Neuronal stem cell (in vitro differentiated cells): Measurements from ENCODE around the gene CPPED1.

Source experiments
- DNase-seq: peaks from one replicate; pipeline ENCODE4 v3.0.0-alpha.2; 2013; ENCODE audit warnings: low spot score
- H2AFZ ChIP-seq: one replicate; pipeline ENCODE4 v1.6.1; 2013; ENCODE audit warnings: mild to moderate bottlenecking, low read length, inconsistent platforms
- H2AK5ac ChIP-seq: 2 replicates; pipeline ENCODE4 v1.6.1; 2013; ENCODE audit warnings: low read depth, mild to moderate bottlenecking, inconsistent platforms, low read length, moderate library complexity, mixed read lengths
- H2BK120ac ChIP-seq: 2 replicates; pipeline ENCODE4 v1.6.1; 2013; ENCODE audit warnings: low read depth, mild to moderate bottlenecking, inconsistent platforms, low read length, moderate library complexity, mixed read lengths
- H2BK12ac ChIP-seq: one replicate; pipeline ENCODE4 v1.6.1; 2013; ENCODE audit warnings: low read length, inconsistent platforms
- H2BK15ac ChIP-seq: 2 replicates; pipeline ENCODE4 v1.6.1; 2013; ENCODE audit warnings: mild to moderate bottlenecking, low read length, inconsistent platforms, mixed read lengths
- H2BK5ac ChIP-seq: one replicate; pipeline ENCODE4 v1.6.1; 2013; ENCODE audit warnings: inconsistent platforms, mild to moderate bottlenecking, low read length, moderate library complexity
- H3K14ac ChIP-seq: one replicate; pipeline ENCODE4 v1.6.1; 2013; ENCODE audit warnings: low read length, inconsistent platforms
- H3K18ac ChIP-seq: 2 replicates; pipeline ENCODE4 v1.6.1; 2013; ENCODE audit warnings: low read length, inconsistent platforms
- H3K23ac ChIP-seq: 2 replicates; pipeline ENCODE4 v1.6.1; 2013; ENCODE audit warnings: low read depth, mild to moderate bottlenecking, mixed read lengths, low read length, inconsistent platforms; ENCODE audit not compliant: poor library complexity
- H3K27ac ChIP-seq: replicated peaks from 3 replicates; pipeline ENCODE4 v1.5.1; 2013; ENCODE audit warnings: low read length, inconsistent platforms
- H3K27me3 ChIP-seq, 3 experiments: 2 replicates each; pipeline ENCODE4 v1.6.1; 2013; ENCODE audit warnings: low read length in 3 of 3, mild to moderate bottlenecking in 2 of 3, inconsistent platforms in 1 of 3, low read depth in 1 of 3, mixed read lengths in 1 of 3, moderate library complexity in 1 of 3; ENCODE audit not compliant: control insufficient read depth in 3 of 3, insufficient read depth in 3 of 3
- H3K36me3 ChIP-seq, 2 donors: replicated peaks in 1 of 2; 2 replicates each; pipeline ENCODE4 v1.6.1; 2013; ENCODE audit warnings: low read length in 2 of 2; ENCODE audit not compliant: control insufficient read depth in 2 of 2, insufficient read depth in 2 of 2
- H3K4ac ChIP-seq: 2 replicates; pipeline ENCODE4 v1.6.1; 2013; ENCODE audit warnings: inconsistent platforms, mild to moderate bottlenecking, low read length, moderate library complexity
- H3K4me1 ChIP-seq, 2 donors: 1 replicate in 1 of 2; 2 replicates in 1 of 2; pipeline ENCODE4 v1.6.1; 2013; ENCODE audit warnings: low read length in 2 of 2, low read depth in 1 of 2; ENCODE audit not compliant: control insufficient read depth in 2 of 2, insufficient read depth in 1 of 2
- H3K4me2 ChIP-seq: one replicate; pipeline ENCODE4 v1.6.1; 2013; ENCODE audit warnings: mild to moderate bottlenecking, low read length, inconsistent platforms; ENCODE audit not compliant: insufficient read depth, poor library complexity, severe bottlenecking
- H3K4me3 ChIP-seq, 2 donors: 2 replicates each; pipeline ENCODE4 v1.5.1; 2013; ENCODE audit warnings: low read length in 2 of 2, mild to moderate bottlenecking in 2 of 2, inconsistent platforms in 1 of 2, moderate library complexity in 1 of 2
- H3K79me1 ChIP-seq: one replicate; pipeline ENCODE4 v1.6.1; 2013; ENCODE audit warnings: low read depth, mild to moderate bottlenecking, inconsistent platforms, low read length, moderate library complexity
- H3K9ac ChIP-seq: one replicate; pipeline ENCODE4 v1.6.1; 2013; ENCODE audit warnings: mild to moderate bottlenecking, low read depth, low read length, inconsistent platforms; ENCODE audit not compliant: poor library complexity
- H3K9me3 ChIP-seq, 2 donors: replicated peaks in 1 of 2; 2 replicates each; pipeline versions ENCODE3 to v1.6.1; 2013; ENCODE audit warnings: low read length in 2 of 2, mild to moderate bottlenecking in 2 of 2, inconsistent platforms in 1 of 2, low read depth in 1 of 2, mixed read lengths in 1 of 2, moderate library complexity in 1 of 2; ENCODE audit not compliant: control insufficient read depth in 2 of 2, insufficient read depth in 1 of 2
- H4K8ac ChIP-seq: one replicate; pipeline ENCODE4 v1.6.1; 2013; ENCODE audit warnings: low read depth, mild to moderate bottlenecking, inconsistent platforms, low read length, moderate library complexity
- H4K91ac ChIP-seq: one replicate; pipeline ENCODE4 v1.6.1; 2013; ENCODE audit warnings: low read length, low read depth, mild to moderate bottlenecking, inconsistent platforms; ENCODE audit not compliant: poor library complexity
- WGBS, 2 donors: extraction: QIAGEN DNeasy Blood & Tissue Kit; methylation state at CpG; one replicate each; pipeline ENCODE4 v1.1.7; 2013; ENCODE audit warnings: missing lambda C conversion rate in 2 of 2, mixed read lengths in 1 of 2; ENCODE audit not compliant: insufficient read length in 2 of 2, insufficient replicate concordance in 1 of 2; ENCODE audit errors: extremely low coverage in 2 of 2; 5-methylcytosine and 5-hydroxymethylcytosine counted together

CPPED1 gene

GRCh38 chr16:12747827-12748226 is 55.9 kb downstream of the CPPED1 start:
- Histone ChIP-seq H3K18ac (no peak overlapping the region), H3K4me1 (no peaks in the 10 kb centered on the region), H2BK12ac (no peak overlapping the region), H2BK120ac (no peak overlapping the region), H3K27me3 (no peaks in the 10 kb centered on the region), H3K4ac (no peak overlapping the region), H3K9me3 (peaks cover 0 to 2% of the 10 kb centered on the region in 2 donors), H3K14ac (no peak overlapping the region), H2BK5ac (no peak overlapping the region), H3K23ac (no peak overlapping the region), H4K8ac (no peak overlapping the region), H3K36me3 (no peaks in the 10 kb centered on the region), H2BK15ac (no peak overlapping the region), H4K91ac (no peak overlapping the region), H2AFZ (no peak overlapping the region), H3K4me3 (no peak overlapping the region), H2AK5ac (no peak overlapping the region), H3K9ac (no peak overlapping the region), H3K27ac (no peak overlapping the region), H3K79me1 (no peaks in the 10 kb centered on the region), H3K4me2 (no peak overlapping the region)
- WGBS, 2 donors, result no CpG with 5 or more reads among the region's 7 CpGs
- DNase-seq, result no peak

- no CpG with 5 or more reads among the region's 2 CpGs for WGBS, 2 donors
- H3K23ac ChIP-seq, result no peak overlapping the region
Measured at GRCh38 chr16:12747261-12747660, 56.4 kb downstream of the CPPED1 start.

GRCh38 chr16:12744860-12745259 is 58.8 kb downstream of the CPPED1 start:
- Histone ChIP-seq H2BK5ac (no peak overlapping the region), H3K9me3 (peaks cover 0 to 2% of the 10 kb centered on the region in 2 donors), H3K4me3 (no peak overlapping the region), H3K27ac (no peak overlapping the region), H3K36me3 (no peaks in the 10 kb centered on the region), H3K18ac (no peak overlapping the region), H2BK12ac (no peak overlapping the region), H3K4me2 (no peak overlapping the region), H2AFZ (no peak overlapping the region), H3K27me3 (no peaks in the 10 kb centered on the region), H3K79me1 (no peaks in the 10 kb centered on the region), H4K91ac (no peak overlapping the region), H3K23ac (no peak overlapping the region), H2BK120ac (no peak overlapping the region), H3K4ac (no peak overlapping the region), H3K9ac (no peak overlapping the region), H3K4me1 (no peaks in the 10 kb centered on the region), H2AK5ac (no peak overlapping the region), H2BK15ac (no peak overlapping the region), H3K14ac (no peak overlapping the region), H4K8ac (no peak overlapping the region)
- no peak for DNase-seq
- WGBS, 2 donors, result no CpG with 5 or more reads among the region's 4 CpGs

More at GRCh38 chr16:12747261-12747660, 56.4 kb downstream of the CPPED1 start:
- Histone ChIP-seq H2BK12ac (no peak overlapping the region), H2BK15ac (no peak overlapping the region), H3K9ac (no peak overlapping the region), H2BK5ac (no peak overlapping the region), H3K27me3 (no peaks in the 10 kb centered on the region), H3K4me2 (no peak overlapping the region), H3K14ac (no peak overlapping the region), H2AFZ (no peak overlapping the region), H2AK5ac (no peak overlapping the region), H3K4me3 (no peak overlapping the region), H3K9me3 (peaks cover 0 to 2% of the 10 kb centered on the region in 2 donors), H2BK120ac (no peak overlapping the region), H4K91ac (no peak overlapping the region), H3K4ac (no peak overlapping the region), H4K8ac (no peak overlapping the region), H3K18ac (no peak overlapping the region), H3K36me3 (no peaks in the 10 kb centered on the region), H3K27ac (no peak overlapping the region), H3K79me1 (no peaks in the 10 kb centered on the region), H3K4me1 (no peaks in the 10 kb centered on the region)
- DNase-seq, result no peak

GRCh38 chr16:12742741-12743140 is 60.9 kb downstream of the CPPED1 start:
- Histone ChIP-seq H3K9me3 (peaks cover 0 to 4% of the 10 kb centered on the region in 2 donors), H3K14ac (no peak overlapping the region), H2BK12ac (no peak overlapping the region), H2AK5ac (no peak overlapping the region), H3K23ac (no peak overlapping the region), H3K79me1 (no peaks in the 10 kb centered on the region), H2BK120ac (no peak overlapping the region), H2BK5ac (no peak overlapping the region), H4K8ac (no peak overlapping the region), H3K4ac (no peak overlapping the region), H4K91ac (no peak overlapping the region), H3K27me3 (no peaks in the 10 kb centered on the region), H3K27ac (no peak overlapping the region), H3K4me2 (no peak overlapping the region), H3K4me1 (no peaks in the 10 kb centered on the region), H3K4me3 (no peak overlapping the region), H2BK15ac (no peak overlapping the region), H2AFZ (no peak overlapping the region), H3K9ac (no peak overlapping the region), H3K36me3 (no peaks in the 10 kb centered on the region), H3K18ac (no peak overlapping the region)
- no peak for DNase-seq
- WGBS, 2 donors, result no CpG with 5 or more reads among the region's 4 CpGs
